ENCODE results near the gene PBX2. TPM values are rescaled to one million over a fixed set of nuclear protein-coding genes. Genes with fewer than 3 reads are reported as not detected.

PBX2 gene
- total and polyA plus RNA-seq, 2 experiments from 2014 or later = 7.2 to 111 TPM

- Mint-ChIP-seq H3K27ac (peak within 1 kb of the TSS; percentile 65), H3K4me1 (peaks cover 23% of the 10 kb centered on the region), H3K4me3 (no peak within 1 kb of the TSS), H3K36me3 (ENCODE audit: low read depth) (peaks cover 56% of the 10 kb centered on the region), H3K27me3 (ENCODE audit: insufficient read depth, low read depth, poor library complexity) (peaks cover 7% of the 10 kb centered on the region), H3K9me3 (no peaks in the 10 kb centered on the region)
- TF ChIP-seq ZNF331 (CRISPR knock-in tag; IDR thresholded peaks at IDR 0.05; ENCODE audit: low read depth) (no peak), CREB1 (CRISPR knock-in tag; IDR thresholded peaks at IDR 0.05; ENCODE audit: low read depth) (no peak), ZNF462 (CRISPR knock-in tag; IDR thresholded peaks at IDR 0.05) (no peak), REST (IDR thresholded peaks at IDR 0.05; ENCODE audit: unreplicated experiment) (no peak), ETS1 (IDR thresholded peaks at IDR 0.05) (no peak), STAT1 (IDR thresholded peaks at IDR 0.05; ENCODE audit: unreplicated experiment) (no peak), JUNB (IDR thresholded peaks at IDR 0.05; ENCODE audit: unreplicated experiment) (no peak), NANOG (IDR thresholded peaks at IDR 0.05; ENCODE audit: borderline replicate concordance) (no peak), POLR2AphosphoS5 (IDR thresholded peaks at IDR 0.05; ENCODE audit: low read depth) (no peak), CTCF (conservative IDR thresholded peaks at IDR 0.05; ENCODE audit: low read depth in 2 of 2) (no peak), ZNF114 (CRISPR knock-in tag; IDR thresholded peaks at IDR 0.05) (no peak), EZH2phosphoT487 (IDR thresholded peaks at IDR 0.05; ENCODE audit: unreplicated experiment) (no peak), EZH2 (IDR thresholded peaks at IDR 0.05; ENCODE audit: low read depth, unreplicated experiment) (no peak)
- Histone ChIP-seq H3K27ac (ENCODE audit: low read depth) (no peak within 1 kb of the TSS), H2AFZ (no peak within 1 kb of the TSS), H3K9me2 (ENCODE audit: insufficient read depth) (no peaks in the 10 kb centered on the region), H3K27me3 (ENCODE audit: insufficient read depth) (no peaks in the 10 kb centered on the region), H3K4me3 (no peak within 1 kb of the TSS), H3F3A (replicated peaks; ENCODE audit: low read depth) (peaks cover 12% of the 10 kb centered on the region), H3K4me1 (ENCODE audit: insufficient read depth) (peaks cover 12% of the 10 kb centered on the region), H3K36me3 (ENCODE audit: insufficient read depth) (no peaks in the 10 kb centered on the region; the same call in 1 of the 2 replicates), H4K20me1 (replicated peaks; ENCODE audit: insufficient read depth) (no peaks in the 10 kb centered on the region; the same call in 1 of the 2 replicates), H3K4me2 (no peak within 1 kb of the TSS), H3K79me2 (replicated peaks; ENCODE audit: insufficient read depth) (no peaks in the 10 kb centered on the region)
- ATAC-seq (no peak), DNase-seq (ENCODE audit: low spot score) (no peak)
These were observed 25.7 kb downstream of the PBX2 start, which contains the start of gene EGFL8 for GRCh38 chr6:32164295-32164694. TSS of gene EGFL8 (plus strand) at chr6:32164595. CDS start at chr6:32166166, 1,571 bp downstream.
